HG02870 (cell line): Measurements from ENCODE around the gene ARHGAP40.

Source experiments
- ATAC-seq: cut with Tn5 transposase; IDR thresholded peaks from one replicate; pipeline ENCODE4 v1.9.1; 2021; ENCODE audit warnings: mild to moderate bottlenecking, moderate library complexity; ENCODE audit not compliant: unreplicated experiment

ARHGAP40 gene

DNA sequence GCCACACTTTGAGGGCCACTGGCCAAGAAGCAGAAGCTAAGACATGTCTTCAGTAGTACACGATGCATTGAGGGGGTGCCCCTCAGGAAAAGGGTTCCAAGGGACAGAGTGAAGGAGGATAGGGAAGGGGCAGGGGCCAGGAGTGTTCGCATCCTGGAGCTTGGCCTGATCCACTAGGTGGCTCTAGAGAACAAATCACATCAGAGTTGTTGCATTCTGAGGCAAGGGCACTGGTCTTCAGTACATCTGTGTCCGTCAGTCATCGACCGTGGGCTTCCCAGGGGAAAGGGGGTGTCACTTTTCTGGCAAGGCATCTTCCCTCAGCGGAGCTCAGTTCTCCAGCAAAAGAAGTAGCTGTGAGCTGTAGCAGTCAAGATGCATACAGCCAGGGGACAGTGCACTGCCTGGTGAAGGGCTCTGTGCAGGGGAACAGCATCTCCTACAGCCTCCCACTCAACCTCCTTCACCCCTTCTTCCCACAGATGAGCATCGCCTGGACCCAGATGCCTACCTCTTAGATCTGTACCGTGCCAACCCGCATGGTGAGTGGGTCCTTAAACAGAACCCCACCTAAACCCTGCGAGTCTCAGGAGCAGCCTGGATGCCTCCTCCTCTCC, 47.8 kb downstream of the ARHGAP40 start:
- no peak for ATAC-seq

DNA sequence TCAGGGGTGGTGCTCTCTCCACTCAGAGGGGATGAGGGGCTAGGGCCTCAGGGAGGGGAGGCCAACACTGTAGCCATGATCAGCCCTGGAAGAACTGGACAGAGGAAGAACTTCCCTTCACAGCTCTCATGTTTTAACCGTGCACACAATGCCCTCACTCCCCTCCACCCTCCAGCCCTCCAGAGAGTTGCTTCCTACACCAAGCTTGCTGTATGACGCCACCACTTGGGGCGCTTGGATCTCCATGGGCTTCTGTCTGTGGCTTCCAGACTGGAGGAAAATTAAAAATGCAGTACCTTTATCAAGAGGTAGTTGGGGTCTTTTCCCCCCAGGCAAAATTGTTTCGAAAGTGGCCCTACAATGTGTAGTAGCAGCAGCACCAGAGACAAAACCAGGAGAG, 48.4 kb downstream of the ARHGAP40 start:
- no peak for ATAC-seq

DNA sequence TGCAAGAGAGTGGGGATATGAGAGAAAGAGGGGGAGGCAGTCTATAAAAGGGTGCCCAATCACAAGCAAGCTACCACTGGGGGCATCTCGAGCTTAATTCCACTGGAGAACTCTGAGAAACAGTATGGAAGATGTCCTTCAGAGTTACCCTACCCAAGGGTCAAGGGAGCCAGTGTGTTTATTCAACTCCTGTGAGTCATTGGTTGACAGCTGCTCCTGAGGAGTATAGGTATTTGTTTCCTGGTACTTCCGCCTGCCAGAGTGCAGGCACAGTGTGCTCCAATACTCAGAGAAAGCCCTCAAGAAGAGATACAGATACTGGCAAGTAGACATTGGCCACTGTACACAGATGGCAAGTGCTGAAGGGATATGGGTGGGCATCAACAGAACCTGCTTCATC, 49.5 kb downstream of the ARHGAP40 start:
- ATAC-seq = no peak

DNA sequence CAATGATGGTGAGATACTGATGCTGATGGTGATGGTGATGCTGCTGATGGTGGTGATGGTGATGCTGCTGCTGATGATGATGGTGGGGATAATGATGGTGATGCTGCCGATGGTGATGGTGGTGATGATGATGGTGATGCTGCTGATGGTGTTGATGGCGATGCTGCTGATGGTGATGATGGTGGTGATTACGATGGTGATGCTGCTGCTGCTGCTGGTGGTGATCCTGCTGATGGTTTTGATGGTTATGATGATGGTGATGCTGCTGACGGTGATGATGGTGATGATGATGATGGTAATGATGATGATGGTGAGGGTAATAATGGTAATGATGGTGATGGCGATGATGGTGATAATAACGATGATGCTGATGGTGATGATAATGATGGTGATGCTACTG, 50.0 kb downstream of the ARHGAP40 start:
- ATAC-seq = no peak

DNA sequence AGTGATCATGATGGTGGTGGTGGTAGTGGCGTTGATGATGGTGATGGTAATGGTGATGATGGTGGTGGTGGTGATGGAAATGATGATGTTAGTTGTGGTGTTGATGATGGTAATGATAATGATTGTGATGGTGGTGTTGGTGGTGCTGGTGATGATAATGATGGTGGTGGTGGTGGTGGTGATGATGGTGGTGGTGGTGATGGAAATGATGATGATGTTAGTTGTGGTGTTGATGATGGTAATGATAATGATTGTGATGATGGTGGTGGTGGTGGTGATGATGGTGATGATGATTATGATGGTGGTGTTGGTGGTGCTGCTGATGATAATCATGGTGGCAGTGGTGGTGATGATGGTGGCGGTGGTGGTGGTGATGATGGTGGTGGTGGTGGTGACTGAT, 51.4 kb downstream of the ARHGAP40 start:
- no peak for ATAC-seq

DNA sequence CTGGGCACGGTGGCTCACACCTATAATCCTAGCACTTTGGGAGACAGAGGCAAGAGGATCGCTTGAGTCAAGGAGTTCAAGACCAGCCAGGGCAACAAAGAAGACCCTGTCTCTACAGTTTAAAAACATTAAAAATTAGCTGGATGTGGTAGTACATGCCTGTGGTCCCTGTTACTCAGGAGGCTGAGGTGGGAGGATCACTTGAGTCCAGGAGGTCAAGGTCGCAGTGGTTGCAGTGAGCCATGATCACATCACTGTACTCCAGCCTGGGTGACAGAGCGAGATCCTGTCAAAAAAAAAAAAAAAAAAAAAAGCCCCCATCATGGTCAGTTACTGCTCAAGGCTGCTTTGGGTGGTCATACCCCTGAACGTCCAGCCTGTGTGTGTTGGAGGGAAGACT, 55.8 kb downstream of the ARHGAP40 start:
- no peak for ATAC-seq

DNA sequence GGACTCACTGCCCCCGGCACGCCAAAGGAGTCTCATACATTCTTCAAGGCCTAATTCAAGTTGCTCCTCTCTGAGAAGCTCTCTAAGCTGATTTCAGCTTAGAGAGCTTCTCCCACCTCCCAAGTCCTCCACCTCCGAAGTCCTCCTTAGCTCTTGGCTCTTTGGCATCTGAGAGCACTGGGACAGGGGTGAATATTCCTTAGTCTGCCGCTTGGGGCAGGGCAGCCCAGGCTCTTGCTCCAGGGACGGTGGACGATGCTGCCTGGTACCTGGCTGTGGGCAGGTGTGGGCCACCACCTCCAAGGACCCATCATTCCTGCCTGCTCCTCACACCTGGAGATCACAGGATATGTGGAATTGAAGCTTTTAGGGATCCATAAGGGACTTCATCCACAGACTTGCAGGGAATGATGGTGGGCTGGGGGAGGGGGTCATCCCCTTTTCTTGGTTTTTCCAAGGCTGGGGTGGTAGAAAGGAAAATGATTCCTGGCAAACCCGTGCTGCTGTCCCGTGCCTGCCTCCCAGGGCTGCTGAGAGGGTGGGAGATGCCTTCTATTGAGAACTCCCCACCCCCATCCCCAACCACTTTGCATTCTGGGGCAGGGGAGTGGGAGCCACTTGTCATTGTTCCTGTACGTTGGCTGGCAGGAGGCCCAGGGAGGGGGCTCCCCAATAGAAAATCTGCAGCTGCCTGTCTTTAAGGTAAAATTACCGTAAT, 57.4 kb downstream of the ARHGAP40 start:
- no peak for ATAC-seq

DNA sequence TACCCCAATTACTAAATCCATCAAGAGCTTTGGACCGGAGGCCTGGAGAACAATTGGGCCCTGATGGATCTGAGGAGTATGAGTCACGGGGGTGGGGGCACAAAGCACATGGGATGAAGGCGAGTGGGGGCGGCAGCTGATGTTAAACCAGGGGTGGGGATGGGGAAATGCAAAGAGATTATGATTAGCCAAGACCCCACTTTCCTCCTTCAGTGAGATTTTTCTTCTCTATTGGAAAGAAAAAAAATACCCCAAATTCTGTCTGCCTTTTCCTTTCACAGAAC, 57.9 kb downstream of the ARHGAP40 start:
- ATAC-seq = no peak

DNA sequence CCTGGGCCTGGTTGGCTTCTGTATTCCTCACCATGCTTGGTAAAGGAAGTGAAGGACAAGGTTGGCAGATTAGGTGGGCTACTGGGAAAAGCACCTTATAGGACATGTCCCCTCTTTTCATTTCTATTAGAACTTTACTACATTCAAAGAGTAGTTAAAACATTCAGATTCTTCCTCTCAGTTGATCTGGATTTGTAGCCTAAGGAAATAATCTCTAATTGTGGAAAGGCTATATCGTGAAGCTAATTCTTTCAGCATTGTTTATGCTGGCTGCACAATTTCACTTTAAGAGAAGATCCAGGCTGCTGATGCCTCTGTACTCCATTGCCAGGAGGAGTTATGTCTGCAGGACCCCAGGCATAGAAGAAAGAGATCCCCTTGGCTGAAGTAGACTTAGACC, 58.8 kb downstream of the ARHGAP40 start:
- no peak for ATAC-seq

DNA sequence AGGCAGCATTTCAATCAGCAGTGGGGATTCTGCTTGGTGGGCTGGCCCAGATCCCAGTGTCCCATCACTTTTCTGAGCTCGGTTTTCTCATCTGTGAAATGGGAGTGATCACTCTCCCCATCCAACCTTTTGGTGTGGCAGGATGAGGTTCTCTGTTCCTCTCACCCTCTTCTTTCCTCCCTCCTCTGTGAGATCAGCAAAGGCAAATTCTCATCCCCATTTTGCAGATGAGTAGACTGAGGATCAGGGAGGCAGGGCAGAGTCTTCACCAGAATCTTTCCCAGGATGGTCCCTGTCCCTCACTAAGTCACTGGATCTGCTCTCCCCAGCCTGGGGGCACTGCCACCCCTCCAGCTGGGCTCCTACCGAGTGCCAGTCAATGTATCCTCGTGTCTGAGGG, 62.1 kb downstream of the ARHGAP40 start:
- no peak for ATAC-seq

DNA sequence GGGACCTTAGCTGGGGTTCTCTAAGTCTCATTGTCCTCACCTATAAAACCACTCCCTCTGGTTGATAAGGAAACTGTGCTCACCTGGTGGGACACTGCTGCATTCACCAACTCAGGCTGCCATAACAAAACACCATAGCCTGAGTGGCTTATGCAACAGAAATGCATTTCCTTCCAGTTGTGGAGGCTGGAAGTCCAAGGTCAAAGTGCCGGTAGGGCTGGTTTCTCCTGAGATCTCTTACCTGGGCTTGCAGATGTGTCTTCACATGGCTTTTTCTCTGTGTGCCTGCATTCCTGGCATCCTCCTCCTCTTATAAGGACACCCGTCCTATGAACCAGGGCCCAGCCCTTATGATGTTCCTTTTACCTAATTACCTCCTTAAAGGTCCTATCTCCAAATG, 62.7 kb downstream of the ARHGAP40 start:
- no peak for ATAC-seq

DNA sequence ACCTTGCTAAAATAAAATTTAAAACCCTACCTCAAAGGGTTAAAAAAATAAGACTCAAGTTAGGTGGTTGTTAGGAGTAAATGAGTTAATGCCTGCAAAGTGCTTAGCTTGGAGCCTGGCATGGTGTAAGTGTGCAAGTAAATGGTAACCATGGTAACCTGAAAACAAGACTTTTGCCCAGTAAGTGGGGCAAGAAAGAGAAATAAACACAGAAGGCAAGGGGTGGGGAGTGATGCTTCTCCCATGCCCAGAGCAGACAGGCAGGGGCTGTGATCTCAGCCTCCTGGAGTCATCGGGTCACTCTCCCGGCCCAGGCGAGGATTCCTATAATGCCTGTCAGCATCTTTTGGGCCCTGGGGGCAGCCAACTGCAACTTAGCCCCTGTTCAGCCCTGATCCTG, 63.5 kb downstream of the ARHGAP40 start:
- no peak for ATAC-seq

DNA sequence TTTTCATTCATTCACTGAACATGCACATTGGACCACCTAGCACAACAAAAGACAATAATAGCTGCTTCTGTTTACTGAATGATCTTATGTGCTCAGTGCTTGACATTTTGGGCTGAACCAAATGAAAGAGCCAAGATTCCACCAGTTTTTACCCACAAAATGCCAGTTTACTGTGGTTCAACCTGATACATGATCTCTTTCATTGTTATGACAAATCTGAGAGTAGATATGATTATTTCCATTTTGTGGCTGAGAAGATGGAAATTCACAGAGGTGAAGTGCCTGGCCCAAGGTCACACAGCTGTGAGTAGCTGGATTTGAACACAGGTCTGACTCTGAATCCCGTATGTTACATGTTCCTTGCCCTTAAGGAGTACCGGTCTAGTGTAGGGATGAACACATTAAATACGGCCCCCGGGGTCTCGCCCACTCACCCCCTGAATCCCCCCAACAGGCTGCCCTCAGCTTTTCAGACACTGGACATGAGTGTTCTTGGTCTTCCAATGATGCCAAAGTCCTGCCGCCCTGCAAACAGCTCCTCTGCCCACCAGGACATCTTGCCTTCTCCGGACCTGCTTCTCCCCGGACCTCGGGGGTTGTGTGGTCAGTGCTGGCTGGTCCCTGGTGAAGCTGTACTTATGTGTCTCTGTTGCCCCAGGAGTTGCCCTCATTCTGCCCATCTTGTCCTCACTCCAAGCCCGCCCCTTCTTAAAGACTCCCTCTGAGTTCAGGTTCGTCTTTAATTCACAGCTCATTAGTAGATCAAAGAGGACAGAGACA, 64.1 kb downstream of the ARHGAP40 start:
- ATAC-seq = no peak

DNA sequence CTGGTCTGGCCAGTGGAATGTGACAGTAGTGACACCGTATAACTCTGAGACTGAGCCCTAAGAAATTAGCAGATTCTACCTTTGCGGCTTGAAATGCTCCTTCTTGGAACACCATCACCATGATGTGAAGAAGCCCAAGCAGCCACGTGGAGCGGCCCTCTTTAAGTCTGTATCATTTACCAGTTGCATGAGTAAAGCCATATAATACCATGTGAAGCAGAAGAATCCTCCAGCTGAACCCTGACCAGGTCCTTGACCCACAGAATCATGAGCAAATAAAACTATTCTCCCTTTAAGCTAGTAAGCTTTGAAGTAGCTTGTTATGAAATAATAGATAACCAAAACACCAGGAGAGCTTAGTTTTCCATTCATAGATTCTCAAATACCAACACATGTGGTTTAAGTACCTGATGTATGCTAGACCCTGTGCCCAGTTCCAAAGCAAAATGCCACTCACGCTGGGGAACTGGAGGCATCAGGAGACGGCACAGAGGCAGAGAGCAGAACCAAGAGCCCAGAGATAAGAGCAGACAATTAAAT, 65.9 kb downstream of the ARHGAP40 start:
- ATAC-seq = no peak

DNA sequence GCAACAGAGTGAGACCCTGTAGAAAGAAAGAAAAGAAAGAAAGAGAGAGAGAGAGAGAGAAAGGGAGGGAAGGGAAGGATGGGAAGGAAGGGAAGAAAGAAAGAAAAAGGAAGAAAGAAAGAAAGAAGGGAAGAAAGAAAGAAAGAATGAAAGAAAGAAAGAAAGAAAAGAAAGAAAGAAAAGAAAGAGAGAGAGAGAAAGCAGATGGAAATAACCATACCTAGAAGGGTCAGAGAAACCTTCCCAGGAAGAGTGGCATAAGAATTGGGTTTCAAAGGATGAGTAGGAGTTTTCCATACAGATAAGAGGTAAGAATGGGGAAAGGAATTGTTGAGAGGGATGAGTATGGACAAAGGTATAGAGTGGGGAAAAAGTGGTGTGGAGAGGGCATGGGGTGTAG, 68.1 kb downstream of the ARHGAP40 start:
- no peak for ATAC-seq

DNA sequence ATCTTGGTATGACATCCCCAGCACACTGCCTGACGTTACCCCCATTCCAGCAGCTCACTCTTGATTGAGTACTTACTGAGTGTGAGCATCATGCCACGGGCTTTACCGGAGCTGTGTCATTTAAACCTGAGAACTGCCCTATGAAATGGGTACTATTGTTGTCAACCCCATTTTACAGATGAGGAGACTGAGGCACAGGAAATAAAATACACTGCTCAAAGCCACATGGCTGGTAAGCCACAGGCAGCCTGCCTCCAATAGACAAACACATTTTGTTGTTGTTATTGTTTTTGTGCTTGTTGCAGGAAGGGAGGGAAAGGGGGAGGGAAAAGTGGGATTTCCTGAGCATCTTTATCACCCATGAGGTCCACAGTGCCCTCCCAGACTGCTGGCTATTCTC, 69.2 kb downstream of the ARHGAP40 start:
- ATAC-seq = no peak

DNA sequence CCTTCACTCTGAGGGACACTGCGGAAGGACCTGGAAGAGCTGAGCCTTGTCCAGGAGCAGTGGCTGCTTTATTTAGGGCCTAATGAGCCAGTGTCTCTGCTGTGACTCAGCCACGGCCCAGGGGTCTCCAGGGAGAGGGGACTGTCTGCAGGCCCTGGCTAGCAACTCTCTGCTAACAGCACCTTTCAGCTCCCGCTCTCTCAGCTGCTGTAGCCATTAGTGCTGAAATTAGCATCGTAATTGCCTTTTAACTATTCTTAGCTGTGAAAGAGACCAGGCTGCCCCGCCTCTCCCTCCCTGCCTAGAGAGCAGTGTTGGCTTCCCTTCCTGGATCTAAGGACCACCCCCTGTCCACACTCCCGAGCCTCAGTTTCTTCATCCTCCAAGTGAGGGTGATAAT, 69.6 kb downstream of the ARHGAP40 start:
- no peak for ATAC-seq

DNA sequence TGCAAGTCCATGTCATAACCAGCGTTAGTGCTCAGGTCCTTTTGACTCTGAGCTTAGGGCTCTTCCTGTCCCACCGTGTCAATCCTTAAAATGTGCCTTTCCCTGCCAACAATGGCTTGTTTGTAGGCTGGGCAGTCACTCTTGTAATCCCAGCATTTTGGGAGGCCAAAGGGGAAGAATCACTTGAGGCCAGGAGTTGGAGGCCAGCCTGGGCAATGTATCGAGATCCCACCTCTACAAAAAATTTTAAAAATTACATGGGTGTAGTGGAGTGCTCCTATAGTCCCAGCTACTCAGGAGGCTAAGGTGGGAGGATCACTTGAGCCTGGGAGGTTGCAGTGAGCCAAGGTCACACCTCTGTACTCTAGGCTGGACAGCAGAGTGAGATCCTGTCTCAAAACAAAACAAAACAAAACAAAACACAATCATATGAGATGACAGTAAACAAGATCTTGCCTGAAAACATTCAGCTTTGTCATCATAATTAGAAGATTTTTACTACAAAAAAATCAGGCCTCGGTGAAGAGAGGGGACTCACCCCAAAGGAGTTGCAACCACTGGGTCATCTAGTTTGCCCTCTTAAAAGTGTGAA, 70.2 kb downstream of the ARHGAP40 start:
- ATAC-seq = no peak

DNA sequence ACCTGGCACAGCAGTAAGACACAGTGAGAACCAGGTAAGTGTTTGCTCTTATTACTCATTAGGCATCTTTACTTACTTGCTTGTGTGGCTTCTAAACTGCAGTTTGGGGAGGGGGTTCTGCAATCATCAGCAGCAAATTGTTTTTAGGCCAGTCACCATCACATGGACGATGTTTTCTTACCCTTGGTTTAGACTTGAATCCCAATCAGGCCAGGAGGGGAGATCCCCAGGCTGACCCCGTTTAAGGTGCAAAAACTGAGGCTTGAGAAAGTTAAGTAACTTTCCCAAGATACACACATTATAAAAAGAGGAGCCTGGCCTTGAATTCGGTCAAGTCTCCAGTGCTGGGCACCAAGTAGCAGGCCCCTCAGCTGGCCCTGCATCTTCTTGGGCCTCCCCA, 70.9 kb downstream of the ARHGAP40 start:
- no peak for ATAC-seq

DNA sequence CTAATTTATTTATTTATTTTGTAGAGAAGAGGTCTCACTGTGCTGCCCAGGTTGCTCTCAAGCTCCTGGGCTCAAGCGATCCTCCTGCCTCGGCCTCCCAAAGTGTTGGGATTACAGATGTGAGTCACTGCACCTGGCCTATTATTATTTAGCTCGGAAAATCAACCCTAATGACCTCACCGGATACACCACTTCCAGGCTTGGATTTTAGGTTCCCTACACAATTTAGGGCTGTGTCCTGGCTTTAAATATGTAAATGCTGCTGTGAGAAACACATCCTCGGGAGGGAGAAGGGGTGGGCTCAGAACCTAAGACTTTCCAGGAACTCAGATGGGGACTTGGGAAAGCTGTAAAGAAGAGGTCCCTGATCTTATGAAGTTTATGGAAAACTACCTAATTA, 71.7 kb downstream of the ARHGAP40 start:
- ATAC-seq = no peak

DNA sequence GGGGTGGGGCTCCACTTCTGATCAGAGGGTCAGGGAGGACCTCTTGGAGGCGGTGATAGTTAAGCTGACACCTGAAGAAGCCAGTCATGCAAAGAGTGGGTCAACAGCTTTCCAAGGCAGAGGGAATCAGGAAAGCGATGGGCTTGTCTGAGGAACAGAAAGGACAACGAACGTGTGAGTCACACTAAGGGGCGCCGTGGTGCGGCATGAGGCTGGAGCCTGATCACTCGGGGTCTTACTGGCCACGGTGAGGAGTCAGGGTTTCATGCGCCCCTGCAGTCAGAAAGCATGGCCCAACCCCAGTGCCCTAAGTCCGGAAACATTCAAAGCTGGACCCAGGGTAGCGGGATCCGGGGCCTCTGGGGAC, 72.1 kb downstream of the ARHGAP40 start:
- ATAC-seq = no peak
